HG03175 (cell line): ENCODE measurements around the gene GPC6.

Source experiments
- ATAC-seq: cut with Tn5 transposase; IDR thresholded peaks from one replicate; pipeline ENCODE4 v1.9.1; 2021; ENCODE audit warnings: mild to moderate bottlenecking, moderate library complexity; ENCODE audit not compliant: unreplicated experiment

GPC6 gene

DNA sequence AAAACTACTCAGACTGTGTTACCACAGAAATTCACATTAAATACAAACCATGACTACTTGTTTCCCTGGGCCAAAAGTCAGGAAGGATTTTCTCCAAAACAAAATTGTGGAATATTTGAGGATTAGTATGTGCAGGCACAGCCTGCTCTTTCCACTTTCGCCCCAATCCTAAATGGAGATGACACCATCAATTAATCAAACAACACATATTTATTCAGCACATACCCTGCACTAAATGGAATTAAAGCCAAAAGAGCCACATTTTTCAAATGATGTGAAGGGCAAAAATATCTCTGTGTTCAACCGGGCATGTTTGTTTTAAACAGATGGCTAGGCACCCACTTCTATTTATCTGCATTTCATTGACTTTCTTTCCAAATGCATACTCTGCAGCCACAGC is 729.8 kb downstream of the GPC6 start:
- no peak for ATAC-seq

GRCh38 chr13:93957371-93957770 is 730.8 kb downstream of the GPC6 start:
- no peak for ATAC-seq

DNA sequence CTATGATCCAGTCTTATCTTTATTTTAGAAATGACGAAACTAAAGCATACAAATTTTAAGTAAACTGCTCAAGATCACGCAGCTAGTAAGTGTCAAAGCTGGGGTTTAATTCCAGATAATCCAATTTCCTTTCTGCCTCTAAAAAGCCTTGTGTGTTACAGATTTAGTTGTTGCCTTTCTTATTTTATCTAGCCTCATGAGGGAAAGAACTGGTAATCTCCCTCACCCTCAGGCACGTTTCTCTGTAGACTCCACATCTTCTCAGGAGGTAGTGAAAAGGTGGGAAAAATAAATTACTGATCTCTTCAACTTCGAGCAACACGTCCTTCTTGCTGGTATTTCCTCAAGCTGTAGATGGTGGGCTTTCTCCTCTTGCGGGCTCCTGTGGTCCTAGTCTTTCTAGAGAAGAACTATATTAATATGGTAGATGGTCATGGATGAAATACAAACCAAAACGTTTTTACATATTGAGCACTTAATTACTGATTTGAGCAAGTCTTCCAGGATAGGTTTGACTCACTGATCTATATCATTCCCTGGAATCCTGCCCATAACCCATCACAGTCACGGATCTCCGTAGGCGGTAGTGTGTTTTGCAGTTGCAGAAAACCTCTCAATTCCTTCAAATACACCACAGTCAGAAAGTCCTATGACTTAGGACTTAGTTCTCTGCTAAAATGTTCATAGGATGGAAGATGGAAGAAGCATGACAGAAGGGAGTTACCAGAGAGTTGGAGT is 733.4 kb downstream of the GPC6 start:
- no peak for ATAC-seq

DNA sequence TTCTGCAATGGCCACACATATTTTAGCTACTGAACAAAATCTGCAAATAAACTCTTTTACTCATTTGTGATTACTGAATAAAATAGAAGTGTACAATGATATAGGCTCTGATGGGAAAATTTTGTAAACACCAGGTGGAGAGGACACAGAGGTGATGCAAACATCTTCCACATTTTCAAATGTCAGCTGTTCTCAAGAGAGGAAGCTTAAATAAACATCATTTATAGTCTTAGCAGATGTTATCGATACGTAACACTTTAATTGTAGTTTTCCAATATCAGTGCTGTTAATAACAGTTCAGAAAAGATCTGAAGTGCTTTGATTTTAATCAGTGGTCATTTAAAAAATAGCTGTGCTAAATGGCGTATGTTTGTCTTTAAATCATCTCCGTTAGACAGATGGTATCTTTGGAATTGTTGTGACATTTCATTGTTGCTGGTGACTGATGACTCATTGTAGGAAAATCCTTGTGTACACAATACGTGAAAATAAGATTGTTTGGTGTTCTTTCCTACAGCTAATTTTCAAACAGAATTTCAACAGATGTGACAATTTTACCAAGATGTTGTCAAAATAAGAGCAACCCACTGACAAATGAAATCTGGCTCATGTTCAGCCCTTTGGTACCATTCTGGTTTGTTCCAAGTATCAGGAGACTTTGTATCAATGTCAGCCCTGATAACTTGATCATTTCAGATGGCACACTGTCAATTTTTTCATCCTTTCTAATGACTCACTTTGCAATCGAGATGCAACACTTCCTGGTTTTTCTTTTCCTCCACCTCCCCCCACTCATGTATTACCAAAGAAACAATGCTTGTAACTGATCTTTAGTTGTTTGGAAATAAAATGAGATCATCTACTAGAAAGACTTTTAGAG is 736.9 kb downstream of the GPC6 start:
- no peak for ATAC-seq

- ATAC-seq: no peak
Measured at GRCh38 chr13:93964146-93964512, 737.5 kb downstream of the GPC6 start.

- ATAC-seq: no peak
Measured at GRCh38 chr13:93965587-93965986, 739.0 kb downstream of the GPC6 start.

GRCh38 chr13:93966267-93966936 is 739.8 kb downstream of the GPC6 start:
- ATAC-seq: no peak

GRCh38 chr13:93967286-93967685 is 740.7 kb downstream of the GPC6 start:
- ATAC-seq: no peak

DNA sequence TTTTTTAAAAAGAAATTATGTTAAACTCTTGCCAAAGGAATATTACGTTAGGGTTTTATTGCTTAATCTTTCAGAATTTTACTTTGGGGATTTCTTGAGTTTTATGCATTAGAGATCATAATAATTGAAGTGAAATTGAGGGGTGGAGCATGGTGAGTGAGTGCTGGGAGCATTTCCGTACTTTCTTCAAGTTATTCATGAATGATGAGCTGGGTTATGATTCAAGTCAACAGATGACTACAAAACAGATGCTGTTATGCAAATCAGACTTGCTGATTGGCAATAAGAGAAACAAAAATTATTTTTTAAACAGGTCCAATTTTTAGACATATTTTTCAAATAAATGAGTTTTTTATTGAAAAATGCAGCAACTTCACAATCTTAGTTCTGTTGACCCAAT is 748.6 kb downstream of the GPC6 start:
- ATAC-seq: no peak

DNA sequence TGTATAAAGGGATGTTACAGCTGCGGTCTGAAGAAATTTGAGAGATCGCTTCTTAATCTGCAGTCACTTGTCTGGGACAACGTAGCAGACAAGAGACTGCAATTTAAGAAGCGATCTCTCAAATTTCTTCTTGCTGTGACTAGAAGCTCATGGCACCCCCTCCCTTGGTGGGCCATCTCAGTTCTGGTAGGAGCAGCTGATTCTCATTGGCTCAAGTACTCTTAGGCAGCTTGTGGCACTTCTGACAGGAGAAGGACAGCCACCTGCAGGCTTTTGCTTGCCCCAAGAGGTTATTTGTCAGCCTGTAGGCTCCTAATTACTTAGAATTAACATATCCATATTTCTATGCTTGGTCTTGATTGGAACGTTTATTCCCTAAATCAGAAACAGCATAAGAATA is 749.9 kb downstream of the GPC6 start:
- ATAC-seq: no peak

DNA sequence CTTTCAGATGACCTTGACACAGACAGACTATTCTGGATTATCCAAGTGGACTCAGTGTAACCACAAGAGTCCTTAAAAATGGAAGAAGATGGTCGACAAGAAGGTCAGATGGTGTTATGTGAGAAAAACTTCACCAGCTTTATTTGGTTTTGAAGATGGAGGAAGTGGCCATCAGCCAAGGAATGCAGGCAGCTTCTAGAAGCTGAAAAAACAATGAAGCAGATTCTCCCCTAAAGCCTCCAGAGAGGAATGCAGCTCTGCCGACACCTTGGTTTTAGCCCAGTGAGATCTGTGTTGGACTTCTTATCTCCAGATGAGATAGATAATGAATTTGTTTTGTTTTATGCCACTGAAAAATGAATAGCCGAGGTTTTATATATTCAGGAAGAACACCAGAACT is 751.4 kb downstream of the GPC6 start:
- ATAC-seq: no peak

GRCh38 chr13:93981426-93981977 is 754.9 kb downstream of the GPC6 start:
- ATAC-seq: no peak

DNA sequence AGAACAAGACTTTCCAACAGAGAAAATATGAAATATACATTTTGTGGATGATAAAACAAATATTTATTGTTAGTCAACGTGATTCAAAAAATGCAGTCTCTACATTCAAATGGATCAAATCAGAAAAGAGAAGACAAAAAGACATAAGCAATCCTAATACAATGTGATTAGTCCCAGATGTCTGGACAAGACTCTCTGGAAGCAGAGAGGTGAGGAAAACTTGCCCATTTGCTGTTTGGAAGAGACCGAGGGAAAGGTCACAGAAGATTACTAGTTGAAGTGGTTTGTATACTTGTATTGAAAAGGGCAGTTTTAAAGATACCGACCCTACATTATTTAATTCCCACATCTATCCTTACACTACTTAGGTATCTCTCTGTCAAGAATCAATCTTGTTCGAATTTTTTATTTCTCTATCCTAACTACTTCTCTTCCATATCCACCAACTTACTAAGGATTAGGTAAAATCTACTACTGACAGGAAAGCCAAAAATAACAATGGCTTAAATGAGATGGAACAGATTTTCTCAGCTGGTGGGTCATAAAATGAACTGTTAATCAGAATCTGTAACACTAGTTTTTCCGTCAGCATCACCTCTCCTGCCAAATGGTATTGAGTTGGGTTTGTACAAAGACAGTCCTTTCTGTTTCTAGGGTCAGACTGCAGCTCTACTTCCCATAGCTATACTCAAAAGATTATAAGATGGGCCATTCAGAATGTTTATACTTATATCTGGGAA is 755.7 kb downstream of the GPC6 start:
- no peak for ATAC-seq

GRCh38 chr13:93984052-93984451 is 757.4 kb downstream of the GPC6 start:
- ATAC-seq: no peak

DNA sequence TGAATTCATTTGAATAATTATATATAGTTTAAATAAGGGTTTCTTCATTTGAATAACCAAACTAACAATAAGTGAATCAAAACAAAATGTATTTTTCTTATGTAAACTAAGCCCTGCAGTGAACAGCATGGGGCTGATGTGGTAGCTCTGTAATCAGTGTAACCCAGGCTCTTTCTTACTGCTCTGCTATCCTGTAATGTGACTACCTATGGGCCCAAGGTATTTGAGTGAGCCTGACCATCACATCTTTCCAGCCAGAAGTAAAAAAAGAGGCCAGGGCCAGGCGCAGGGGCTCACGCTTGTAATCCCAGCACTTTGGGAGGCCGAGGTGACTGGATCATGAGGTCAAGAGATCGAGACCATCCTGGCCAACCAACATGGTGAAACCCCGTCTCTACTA is 758.3 kb downstream of the GPC6 start:
- no peak for ATAC-seq

DNA sequence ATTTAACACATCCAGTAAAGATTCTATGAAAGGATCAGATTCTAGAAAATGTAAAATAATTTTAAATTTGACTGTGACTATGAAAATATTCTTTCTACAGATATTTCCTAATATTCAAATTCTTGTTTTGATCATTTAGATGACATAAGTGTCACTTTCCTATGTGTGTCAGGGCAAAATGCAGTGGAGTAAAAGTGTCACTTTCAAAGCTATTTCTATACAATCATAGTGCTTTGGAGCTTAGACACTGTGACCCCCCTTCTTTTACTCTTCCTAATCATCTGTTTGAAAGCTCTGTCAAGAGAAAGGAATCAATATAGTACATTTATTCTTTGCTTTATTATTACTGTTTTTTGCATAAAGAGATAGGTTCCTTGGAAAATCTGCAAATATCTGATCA is 760.9 kb downstream of the GPC6 start:
- no peak for ATAC-seq

DNA sequence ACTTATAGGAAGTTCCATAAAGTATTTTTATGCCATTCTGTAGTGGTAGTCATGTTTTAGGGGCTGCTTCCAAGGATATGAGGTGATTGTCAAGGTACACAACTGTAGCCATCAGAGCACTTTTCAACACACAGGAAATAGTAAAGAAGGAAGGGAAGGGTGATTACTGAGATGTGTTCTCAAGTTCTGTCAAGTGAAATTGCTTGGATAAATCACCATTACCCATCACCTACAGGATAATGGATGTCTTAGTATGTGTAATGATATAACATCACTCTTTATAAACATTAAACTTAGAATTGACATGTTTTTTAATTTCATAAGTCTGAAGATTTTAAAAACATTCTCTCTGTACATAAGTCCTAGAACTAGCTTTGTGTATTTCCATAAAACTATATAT is 765.0 kb downstream of the GPC6 start:
- ATAC-seq: no peak

GRCh38 chr13:93996481-93996880 is 769.9 kb downstream of the GPC6 start:
- no peak for ATAC-seq

GRCh38 chr13:94006296-94006695 is 779.7 kb downstream of the GPC6 start:
- no peak for ATAC-seq

- ATAC-seq: no peak
Measured at GRCh38 chr13:94007072-94007471, 780.5 kb downstream of the GPC6 start.

DNA sequence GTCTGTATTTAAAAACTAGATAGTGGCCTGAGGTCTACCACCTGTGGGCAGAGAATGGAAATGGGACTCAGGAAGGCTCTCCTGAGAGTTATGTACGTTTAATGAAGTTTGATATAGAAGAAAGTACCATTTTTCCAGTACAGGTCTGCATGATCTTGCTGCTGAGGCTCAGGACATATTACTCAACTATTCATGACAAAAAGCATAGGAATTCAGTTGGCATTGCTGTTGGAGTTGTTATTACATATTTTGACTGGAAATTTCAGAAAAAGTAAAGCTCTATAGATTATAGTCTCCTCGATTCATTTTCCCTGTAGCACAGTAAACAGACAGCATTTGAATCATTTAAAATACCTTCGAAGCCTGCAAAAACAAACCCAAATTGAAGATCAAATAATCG is 783.1 kb downstream of the GPC6 start:
- ATAC-seq: no peak
